ENCODE data around the gene DYNLT2. TPM values are rescaled to one million over a fixed set of nuclear protein-coding genes. Genes with fewer than 3 reads are reported as not detected.

Gene DYNLT2
- polyA plus RNA-seq (ENCODE audit: low read depth in 6 of 6) = under 1 TPM in 5 of 6 donors, not detected in 1; 0.56 to 0.98 (median 0.57) TPM

- peaks cover 0 to 8% (median 2%) of the 10 kb centered on the region in 7 donors for H3K9me3 Mint-ChIP-seq
- H3K4me3 Mint-ChIP-seq = peak within 1 kb of the TSS; percentile 96 to 100 (median 98)
- H3K27me3 Mint-ChIP-seq = no peaks in the 10 kb centered on the region
- peaks cover 6 to 18% of the 10 kb centered on the region in 2 donors for H3K36me3 Mint-ChIP-seq
- DNase-seq = peak; percentile 96
- H3K27ac Mint-ChIP-seq = peak within 1 kb of the TSS; percentile 97 to 100 (median 100)
- peaks cover 20 to 36% (median 27%) of the 10 kb centered on the region in 3 donors for H3K4me1 Mint-ChIP-seq
- ATAC-seq (ENCODE audit: low read depth in 2 of 2) = peak; percentile 93 to 94
Measured at GRCh38 chr6:169751242-169752073, at the start of gene DYNLT2, which contains the start of gene ERMARD. Gene DYNLT2, minus strand, starts transcription at chr6:169751572. Its CDS starts 114 bp downstream, at chr6:169751458. Gene ERMARD, plus strand, starts transcription at chr6:169751622. Its CDS starts 36 bp downstream, at chr6:169751658.

GRCh38 chr6:169800668-169801395 is 49.5 kb upstream of the DYNLT2 start:
- H3K4me1 Mint-ChIP-seq = peaks cover 9 to 26% (median 19%) of the 10 kb centered on the region in 3 donors
- ATAC-seq (ENCODE audit: low read depth in 2 of 2) (no peak), DNase-seq (no peak)
- H3K36me3 Mint-ChIP-seq = no peaks in the 10 kb centered on the region
- H3K4me3 Mint-ChIP-seq = no peak overlapping the region
- H3K27ac Mint-ChIP-seq = no peak overlapping the region
- peaks cover 36 to 59% (median 47%) of the 10 kb centered on the region in 3 donors for H3K27me3 Mint-ChIP-seq
- H3K9me3 Mint-ChIP-seq = no peaks in the 10 kb centered on the region

GRCh38 chr6:169800116-169800667 is 48.8 kb upstream of the DYNLT2 start:
- DNase-seq = no peak
- no peak overlapping the region for H3K4me3 Mint-ChIP-seq
- peaks cover 34 to 58% (median 47%) of the 10 kb centered on the region in 3 donors for H3K27me3 Mint-ChIP-seq
- H3K27ac Mint-ChIP-seq = peak overlapping the region in 1 of 6 donors; percentile 49
- no peaks in the 10 kb centered on the region for H3K36me3 Mint-ChIP-seq
- H3K4me1 Mint-ChIP-seq = peaks cover 9 to 21% (median 12%) of the 10 kb centered on the region in 3 donors
- ATAC-seq (ENCODE audit: low read depth in 2 of 2) = no peak
- no peaks in the 10 kb centered on the region for H3K9me3 Mint-ChIP-seq

DNA sequence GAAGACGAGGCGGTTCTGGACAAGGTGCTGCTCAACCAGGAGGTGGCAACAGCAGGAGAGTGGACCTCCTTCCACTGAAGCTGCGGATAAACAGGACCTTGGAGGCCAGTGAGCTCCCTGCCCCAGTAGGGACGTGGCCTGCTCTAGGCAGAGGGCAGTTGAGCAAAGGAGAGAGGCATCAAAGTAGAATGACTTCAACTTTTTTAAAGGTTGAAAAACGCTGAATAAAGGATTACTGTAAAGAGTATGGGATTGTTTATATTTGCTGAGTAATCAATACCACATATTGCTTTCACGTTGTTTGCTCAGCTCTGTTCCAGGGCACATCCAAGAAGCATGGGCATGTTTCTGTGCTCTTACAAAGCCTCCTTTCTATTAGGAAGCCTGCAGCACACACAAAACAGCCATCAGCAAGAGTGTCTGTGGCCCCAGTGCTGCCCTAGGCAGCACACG is 48.1 kb upstream of the DYNLT2 start:
- ATAC-seq (ENCODE audit: low read depth in 2 of 2) (no peak), DNase-seq (no peak)
- Mint-ChIP-seq H3K27me3 (peaks cover 28 to 58% (median 47%) of the 10 kb centered on the region in 3 donors), H3K4me3 (no peak overlapping the region), H3K27ac (no peak overlapping the region), H3K9me3 (no peaks in the 10 kb centered on the region), H3K36me3 (no peaks in the 10 kb centered on the region), H3K4me1 (peaks cover 9 to 16% (median 11%) of the 10 kb centered on the region in 3 donors)

DNA sequence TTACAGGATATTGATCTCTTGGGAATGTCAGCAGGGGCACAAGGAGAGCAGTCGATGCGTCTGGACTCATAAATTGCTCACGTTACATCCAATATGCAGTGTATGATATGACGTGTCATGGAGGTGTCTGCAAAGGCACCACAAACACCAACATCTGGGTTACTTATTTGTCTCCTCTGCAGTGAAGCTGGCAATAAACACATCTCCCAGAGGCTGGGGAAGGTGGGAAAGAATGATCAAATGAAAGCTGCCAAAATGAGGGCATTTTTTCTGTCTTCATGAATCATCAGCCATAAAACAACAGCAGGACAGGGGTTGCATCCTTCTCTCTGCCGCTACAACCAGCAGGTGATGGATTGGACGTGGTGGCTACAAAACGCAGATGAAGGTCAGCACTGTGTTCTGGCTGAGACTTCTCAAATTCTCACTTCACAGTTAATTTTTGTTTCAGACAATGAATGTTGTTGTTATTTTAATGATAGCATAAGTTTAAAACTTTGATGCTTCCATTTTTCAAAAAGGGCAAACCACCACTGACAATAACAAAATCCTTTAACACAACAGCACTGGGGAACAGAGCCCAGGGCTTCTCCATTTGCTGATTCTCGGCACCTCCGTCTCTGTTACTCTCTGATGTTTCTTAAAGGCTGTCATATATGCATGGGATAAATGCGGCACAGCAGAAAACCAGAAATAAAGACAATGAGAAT is 47.5 kb upstream of the DYNLT2 start:
- Mint-ChIP-seq H3K9me3 (no peaks in the 10 kb centered on the region), H3K27ac (no peak overlapping the region), H3K4me1 (peaks cover 7 to 10% (median 7%) of the 10 kb centered on the region in 3 donors), H3K4me3 (no peak overlapping the region), H3K27me3 (peaks cover 26 to 58% (median 47%) of the 10 kb centered on the region in 3 donors), H3K36me3 (no peaks in the 10 kb centered on the region)
- DNase-seq (no peak), ATAC-seq (ENCODE audit: low read depth in 2 of 2) (no peak)

DNA sequence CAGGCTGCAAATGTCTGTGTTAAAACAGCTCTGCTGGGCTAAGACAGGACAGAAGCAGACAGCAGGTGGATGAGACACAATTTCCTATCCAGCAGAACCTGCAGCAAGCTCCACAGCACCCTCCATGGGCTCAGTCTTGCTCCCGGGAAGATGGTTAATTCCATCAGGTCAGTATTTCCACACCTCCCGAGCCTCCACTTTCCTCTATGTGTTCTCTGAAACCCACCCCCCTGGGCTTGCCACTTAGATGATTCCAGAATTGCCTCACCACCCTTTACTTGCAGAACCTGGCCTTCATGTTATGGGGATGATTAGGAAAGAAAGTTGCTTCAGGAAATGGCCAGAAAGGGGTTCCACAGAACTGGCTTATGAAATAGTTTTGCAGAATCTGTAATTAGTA is 43.8 kb upstream of the DYNLT2 start:
- H3K4me3 Mint-ChIP-seq = no peak overlapping the region
- DNase-seq = no peak
- peaks cover 3 to 10% (median 3%) of the 10 kb centered on the region in 3 donors for H3K4me1 Mint-ChIP-seq
- no peak for ATAC-seq (ENCODE audit: low read depth in 2 of 2)
- H3K27ac Mint-ChIP-seq = no peak overlapping the region
- H3K27me3 Mint-ChIP-seq = peaks cover 51 to 80% (median 78%) of the 10 kb centered on the region in 3 donors
- no peaks in the 10 kb centered on the region for H3K36me3 Mint-ChIP-seq
- no peaks in the 10 kb centered on the region for H3K9me3 Mint-ChIP-seq

- Mint-ChIP-seq H3K4me3 (no peak overlapping the region), H3K4me1 (peaks cover 5 to 15% (median 8%) of the 10 kb centered on the region in 3 donors), H3K36me3 (no peaks in the 10 kb centered on the region), H3K27ac (no peak overlapping the region), H3K9me3 (no peaks in the 10 kb centered on the region), H3K27me3 (peaks cover 51 to 84% (median 79%) of the 10 kb centered on the region in 3 donors)
- ATAC-seq (ENCODE audit: low read depth in 2 of 2) (no peak), DNase-seq (no peak)
Measured at GRCh38 chr6:169794317-169795055, 43.1 kb upstream of the DYNLT2 start.

DNA sequence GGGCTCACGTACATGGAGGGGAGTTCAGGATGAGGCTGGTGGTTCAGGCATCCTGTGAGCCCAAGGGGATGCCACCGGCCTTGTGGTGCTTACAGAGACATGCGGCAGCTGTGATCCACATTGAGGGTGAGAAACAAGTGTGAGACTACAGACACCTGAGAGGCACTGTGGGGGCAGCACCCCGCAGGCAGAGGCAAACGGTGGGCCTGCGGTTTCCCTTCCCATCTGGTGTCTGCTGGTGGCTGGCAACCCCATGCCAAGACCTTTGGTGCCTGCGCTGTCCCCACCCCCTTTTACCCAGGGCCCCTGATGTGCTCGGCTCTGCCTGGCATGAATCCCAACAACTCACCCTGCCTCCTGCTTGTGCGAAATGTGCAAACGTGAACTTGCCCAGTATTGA is 42.0 kb upstream of the DYNLT2 start:
- peaks cover 48 to 79% (median 68%) of the 10 kb centered on the region in 3 donors for H3K27me3 Mint-ChIP-seq
- ATAC-seq (ENCODE audit: low read depth in 2 of 2) = no peak
- H3K36me3 Mint-ChIP-seq = no peaks in the 10 kb centered on the region
- H3K4me3 Mint-ChIP-seq = no peak overlapping the region
- no peaks in the 10 kb centered on the region for H3K9me3 Mint-ChIP-seq
- H3K27ac Mint-ChIP-seq = no peak overlapping the region
- no peak for DNase-seq
- H3K4me1 Mint-ChIP-seq = peaks cover 5 to 15% (median 8%) of the 10 kb centered on the region in 3 donors

- ATAC-seq (ENCODE audit: low read depth in 2 of 2) = no peak
- Mint-ChIP-seq H3K27me3 (peaks cover 45 to 74% (median 64%) of the 10 kb centered on the region in 3 donors), H3K9me3 (no peaks in the 10 kb centered on the region), H3K36me3 (no peaks in the 10 kb centered on the region), H3K4me1 (peaks cover 5 to 15% (median 8%) of the 10 kb centered on the region in 3 donors), H3K4me3 (peak overlapping the region in 1 of 8 donors; percentile 21), H3K27ac (no peak overlapping the region)
- DNase-seq = no peak
Measured at GRCh38 chr6:169792306-169793015, 41.1 kb upstream of the DYNLT2 start.

DNA sequence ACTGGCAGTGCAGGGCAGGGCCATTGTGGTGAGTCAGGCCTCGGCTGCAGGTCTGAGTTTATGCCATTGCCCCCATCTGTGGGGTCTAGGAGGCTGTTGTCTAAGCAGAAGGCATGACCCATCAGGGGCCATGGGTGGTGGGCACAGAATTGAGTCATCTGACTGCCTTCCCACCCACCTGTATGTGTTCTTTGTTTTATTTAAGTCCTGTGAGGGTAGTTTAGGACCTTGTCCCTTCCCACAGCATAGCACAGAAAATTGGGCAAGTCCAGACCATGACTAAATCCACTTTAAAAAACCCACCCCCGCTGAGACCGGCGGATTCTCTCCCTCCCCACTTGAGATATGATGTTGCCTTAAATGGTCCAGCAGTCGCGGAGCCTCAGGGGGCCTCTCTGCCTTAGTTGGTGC is 40.4 kb upstream of the DYNLT2 start:
- Mint-ChIP-seq H3K27ac (no peak overlapping the region), H3K4me3 (peak overlapping the region in 5 of 8 donors; percentile 21 to 90 (median 81)), H3K4me1 (peaks cover 5 to 15% (median 8%) of the 10 kb centered on the region in 3 donors), H3K27me3 (peaks cover 45 to 74% (median 57%) of the 10 kb centered on the region in 3 donors), H3K36me3 (no peaks in the 10 kb centered on the region), H3K9me3 (no peaks in the 10 kb centered on the region)
- DNase-seq (no peak), ATAC-seq (ENCODE audit: low read depth in 2 of 2) (no peak)

DNA sequence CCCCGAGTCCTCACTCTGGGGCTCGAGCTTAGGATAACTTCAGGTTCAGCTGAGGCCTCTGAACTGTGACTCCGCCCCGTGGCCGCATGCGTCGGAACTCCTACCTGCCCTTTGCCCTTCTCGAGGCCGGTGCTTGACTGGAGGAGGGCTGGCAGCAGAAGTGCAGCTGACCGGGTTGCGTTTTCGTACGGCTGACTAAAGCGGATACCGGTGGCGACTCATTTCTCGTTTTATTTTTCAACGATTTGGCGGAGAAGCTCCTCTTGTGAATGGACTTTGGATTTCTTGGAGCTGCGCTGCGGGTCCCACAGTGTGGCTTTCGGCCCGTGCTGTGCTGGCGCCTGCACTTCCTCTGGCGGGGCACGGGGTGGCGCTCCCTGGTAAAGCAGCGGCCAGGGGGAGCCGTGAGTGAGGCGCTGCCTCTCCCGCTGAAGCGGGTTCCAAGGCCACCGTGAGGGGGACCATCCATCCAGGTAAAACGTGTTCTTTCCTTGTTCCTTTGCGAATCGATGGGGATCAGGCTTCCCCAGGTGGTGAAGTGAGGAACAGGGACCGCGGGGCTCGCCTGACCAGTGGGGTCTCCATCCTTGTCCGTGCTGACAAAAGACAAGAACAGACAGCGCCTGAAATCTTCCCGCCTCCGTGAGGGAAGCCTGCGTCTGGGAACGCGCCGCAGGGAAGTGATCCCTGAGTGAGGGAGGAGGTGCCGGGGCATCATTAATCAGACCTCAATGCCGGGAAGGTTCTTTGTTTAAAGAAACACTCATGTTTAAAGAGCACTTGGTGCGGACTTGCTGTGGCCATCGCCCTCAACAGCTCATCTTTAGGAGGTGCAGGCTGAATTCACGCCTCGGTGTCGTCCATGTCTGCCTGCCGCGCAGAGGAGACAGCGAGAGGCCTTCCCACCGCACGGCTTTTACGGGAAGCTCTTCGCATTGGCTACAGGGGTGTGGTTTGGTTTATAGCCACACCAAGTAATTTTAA is 38.9 kb upstream of the DYNLT2 start:
- Mint-ChIP-seq H3K36me3 (no peaks in the 10 kb centered on the region), H3K27ac (peak overlapping the region in 2 of 6 donors; percentile 42 to 44), H3K9me3 (no peaks in the 10 kb centered on the region), H3K4me3 (peak overlapping the region; percentile 81 to 93 (median 90)), H3K27me3 (peaks cover 33 to 61% (median 43%) of the 10 kb centered on the region in 3 donors), H3K4me1 (peaks cover 5 to 15% (median 8%) of the 10 kb centered on the region in 3 donors)
- DNase-seq (peak; percentile 66), ATAC-seq (ENCODE audit: low read depth in 2 of 2) (peak; percentile 92 to 95)

Data from naive B cell (primary cell).